HepG2 (cell line): Measurements from ENCODE around the gene FAM229A. TPM values are rescaled to one million over a fixed set of nuclear protein-coding genes. Genes with fewer than 3 reads are reported as not detected.

ENCODE experiments used
- ATAC-seq: fragments of 200-7000 bp; cut with Tn5 transposase; 3 replicates; pipeline ENCODE4 v1.9.1; 2020; ENCODE audit warnings: mild to moderate bottlenecking, moderate library complexity
- BruUV-seq: library from RNA; stranded (reverse); fragments of 400-500 nt; replicated peaks from 2 replicates; lab custom pipeline; 2021; lab: Mats Ljungman, UMichigan
- CTCF ChIA-PET: fragments of 300-600 bp; formaldehyde crosslinking; extraction: SDS; loops from one replicate; lab custom pipeline; 2021; ENCODE audit warnings: low total read pairs, inconsistent platforms, low intra/inter-chr PET ratio; lab: Yijun Ruan, JAX
- POLR2A ChIA-PET: fragments of 350-600 bp; sonication (Branson Sonifier 250); formaldehyde crosslinking; loops from one replicate; lab custom pipeline; 2020; ENCODE audit warnings: antibody characterized with exemption, inconsistent platforms; lab: Yijun Ruan, JAX
- DNase-seq: peaks from one replicate; pipeline ENCODE4 v3.0.0-alpha.2; 2015; ENCODE audit warnings: low spot score
- FAIRE-seq: peaks from 3 replicates; lab custom pipeline; 2011; peaks lifted over from hg19 to GRCh38; lab: Jason Lieb, UNC
- H2AFZ ChIP-seq: one replicate; pipeline ENCODE4 v1.6.1; 2011; ENCODE audit warnings: low read length, inconsistent platforms
- H3K27ac ChIP-seq: fragments of 300-600 bp; 3 replicates; pipeline ENCODE4 v1.8.0; 2011; ENCODE audit warnings: mixed run types, mild to moderate bottlenecking, mixed read lengths, low read length, inconsistent platforms; ENCODE audit not compliant: insufficient read depth; ENCODE audit errors: extremely low read length
- H3K27me3 ChIP-seq, 2 experiments: fragments of 200-600 bp in 1 of 2; 2 replicates in 1 of 2; 3 replicates in 1 of 2; pipeline versions ENCODE4 v1.6.0 to v1.8.0; 2011; ENCODE audit warnings: low read length in 2 of 2, mild to moderate bottlenecking in 2 of 2, moderate library complexity in 2 of 2, inconsistent platforms in 1 of 2; ENCODE audit not compliant: insufficient read depth in 2 of 2, control insufficient read depth in 1 of 2
- H3K36me3 ChIP-seq, 2 experiments: fragments of 200-600 bp in 1 of 2; replicated peaks in 1 of 2; 2 replicates in 1 of 2; 3 replicates in 1 of 2; pipeline versions ENCODE4 v1.5.1 to v1.8.0; 2011; ENCODE audit warnings: low read length in 2 of 2, inconsistent platforms in 1 of 2; ENCODE audit not compliant: insufficient read depth in 2 of 2, control insufficient read depth in 1 of 2
- H3K4me1 ChIP-seq: 2 replicates; pipeline ENCODE4 v1.5.1; 2012; ENCODE audit warnings: low read length, inconsistent platforms; ENCODE audit not compliant: insufficient read depth
- H3K4me2 ChIP-seq: 2 replicates; pipeline ENCODE4 v1.6.0; 2011; ENCODE audit warnings: low read depth, low read length, inconsistent platforms
- H3K4me3 ChIP-seq, 3 experiments: fragments of 200-600 bp in 1 of 3; sonication (generic), shearing (Covaris generic) in 1 of 3; replicated peaks in 1 of 3; 2 replicates each; pipeline ENCODE4 v1.5.1; 2011 to 2016; ENCODE audit warnings: low read length in 3 of 3, inconsistent platforms in 2 of 3, low read depth in 2 of 3, mild to moderate bottlenecking in 2 of 3, control low read depth in 1 of 3, mixed read lengths in 1 of 3; ENCODE audit not compliant: insufficient read depth in 1 of 3
- H3K79me2 ChIP-seq: one replicate; pipeline ENCODE4 v1.6.1; 2011; ENCODE audit warnings: low read length, inconsistent platforms; ENCODE audit not compliant: insufficient read depth
- H3K9ac ChIP-seq: 2 replicates; pipeline ENCODE4 v1.6.0; 2011; ENCODE audit warnings: mild to moderate bottlenecking, low read depth, low read length, inconsistent platforms; ENCODE audit not compliant: insufficient read depth
- H3K9me3 ChIP-seq: 2 replicates; pipeline ENCODE4 v1.5.1; 2012; ENCODE audit warnings: mild to moderate bottlenecking, low read length
- H4K20me1 ChIP-seq: 2 replicates; pipeline ENCODE4 v1.6.0; 2011; ENCODE audit warnings: inconsistent platforms, mild to moderate bottlenecking, low read length, moderate library complexity; ENCODE audit not compliant: insufficient read depth
- ESRRA ChIP-seq: sonication (generic); formaldehyde crosslinking; IDR thresholded peaks from 2 replicates; pipeline ENCODE4 v1.5.1; 2020; ENCODE audit warnings: mild to moderate bottlenecking, low read depth, missing genetic modification reagents
- FOXC1 ChIP-seq: sonication (generic); formaldehyde crosslinking; IDR thresholded peaks from 2 replicates; pipeline ENCODE4 v1.8.0; 2022; ENCODE audit warnings: mild to moderate bottlenecking, missing genetic modification reagents, borderline replicate concordance
- FOXK1 ChIP-seq: sonication (generic); formaldehyde crosslinking; IDR thresholded peaks from 2 replicates; pipeline ENCODE4 v1.4.0; 2020; ENCODE audit warnings: low read depth, missing genetic modification reagents, borderline replicate concordance
- HOXA3 ChIP-seq: sonication (generic); formaldehyde crosslinking; IDR thresholded peaks from 2 replicates; pipeline ENCODE4 v1.5.0; 2020; ENCODE audit warnings: missing genetic modification reagents
- ZNF501 ChIP-seq: sonication (generic); formaldehyde crosslinking; IDR thresholded peaks from 2 replicates; pipeline ENCODE4 v1.5.1; 2020; ENCODE audit warnings: mild to moderate bottlenecking, moderate library complexity, missing genetic modification reagents
- ZNF713 ChIP-seq: sonication (generic); formaldehyde crosslinking; IDR thresholded peaks from 2 replicates; pipeline ENCODE4 v1.4.0; 2020; ENCODE audit warnings: mild to moderate bottlenecking, missing genetic modification reagents
- ZSCAN21 ChIP-seq: sonication (generic); formaldehyde crosslinking; IDR thresholded peaks from 2 replicates; pipeline ENCODE4 v1.8.0; 2022; ENCODE audit warnings: mild to moderate bottlenecking, missing genetic modification reagents, moderate library complexity, borderline replicate concordance
- WGBS: methylation state at CpG from one replicate; pipeline ENCODE4 v1.1.6; 2017; ENCODE audit warnings: low lambda C conversion rate; 5-methylcytosine and 5-hydroxymethylcytosine counted together
- in situ Hi-C: cut with HindIII; loops from 2 replicates; pipeline ENCODE4 v1.10.0; 2017; ENCODE audit warnings: low pct_unique_long_range_greater_than_20kb; ENCODE audit not compliant: extremely low pct_ligation_motif_present
- intact Hi-C: fragments of 100-400 bp; cut with micrococcal nuclease; formaldehyde crosslinking; loops from one replicate; pipeline ENCODE4 v1.10.0; 2022; ENCODE audit not compliant: unreplicated experiment
- polyA plus RNA-seq, 8 experiments: library from polyadenylated mRNA; depleted of rRNA in 3 of 8; stranded (reverse) in 7 of 8; unstranded in 1 of 8; fragments of >200 nt; fragmentation: Illumina TruSeq in 4 of 8; extraction: Trizol in 4 of 8; gene quantifications; 2 replicates each; pipeline versions ENCODE4 v1.2.1 to v1.2.3, GENCODE V29; 2011 to 2016; ENCODE audit warnings: low read depth in 4 of 8, missing spikeins in 1 of 8, mixed read lengths in 1 of 8; ENCODE audit not compliant: insufficient read depth in 1 of 8
- total RNA-seq, 5 experiments: library from RNA; depleted of rRNA; stranded (reverse); fragments of >200 nt; fragmentation: Illumina TruSeq; extraction: Trizol; gene quantifications; 2 replicates each; pipeline ENCODE4 v1.2.3, GENCODE V29; 2016; ENCODE audit warnings: low read depth in 1 of 5
- TF ChIP-seq, protein P1 (sequence below): sonication (generic); formaldehyde crosslinking; IDR thresholded peaks from 2 replicates; pipeline ENCODE4 v1.4.0; 2020; ENCODE audit warnings: mild to moderate bottlenecking, missing genetic modification reagents
- TF ChIP-seq, protein P2 (sequence below): sonication (generic); formaldehyde crosslinking; IDR thresholded peaks from 2 replicates; pipeline ENCODE4 v1.4.0; 2020; ENCODE audit warnings: missing genetic modification reagents
- TF ChIP-seq, protein P3 (sequence below): sonication (generic); formaldehyde crosslinking; IDR thresholded peaks from 2 replicates; pipeline ENCODE4 v1.4.0; 2020; ENCODE audit warnings: mild to moderate bottlenecking, missing genetic modification reagents
- TF ChIP-seq, protein P4 (sequence below): IDR thresholded peaks from 2 replicates; pipeline ENCODE4 v1.6.1; 2012; ENCODE audit warnings: inconsistent platforms
- TF ChIP-seq, protein P5 (sequence below): sonication (generic); formaldehyde crosslinking; IDR thresholded peaks from 2 replicates; pipeline ENCODE4 v1.4.0; 2020; ENCODE audit warnings: mild to moderate bottlenecking, missing genetic modification reagents

The FAM229A gene
- total and polyA plus RNA-seq, 2 of the 13 experiments (the other 11 are each of a cell fraction or from before 2014, with no cell fraction given), result 3.2 to 17.6 TPM

DNA sequence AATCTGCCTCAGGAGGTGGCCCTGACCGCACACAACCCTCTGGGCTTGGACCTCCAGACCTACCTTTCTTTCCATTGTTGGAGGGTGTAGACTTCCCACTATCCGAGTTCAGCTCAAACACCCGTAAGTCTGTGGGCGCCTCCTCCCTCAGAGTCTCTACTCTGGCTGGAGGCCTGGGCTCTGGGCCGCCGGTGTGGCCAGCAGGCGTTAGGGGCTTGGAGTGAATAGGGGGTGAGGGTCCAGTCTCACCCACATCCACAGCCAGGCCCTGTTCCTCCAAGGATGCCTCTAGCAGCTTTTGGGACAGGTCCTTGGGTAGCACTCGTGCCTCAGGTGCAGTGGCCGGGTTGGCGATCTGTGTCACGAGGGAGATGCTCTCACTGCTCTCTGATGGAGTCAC lies 13.9 kb upstream of the FAM229A start:
- no peak for DNase-seq
- no peak overlapping the region for H3K4me3 ChIP-seq
- H3K9me3 ChIP-seq, result no peaks in the 10 kb centered on the region
- WGBS, result 95% methylated on average over 8 of the region's 11 CpGs
- in situ Hi-C loops, result no loop called here
- H3K27ac ChIP-seq, result no peak overlapping the region
- peaks cover 49 to 92% of the 10 kb centered on the region in 2 experiments for H3K36me3 ChIP-seq
- ATAC-seq, result no peak
- no TSS peak for BruUV-seq
- H3K79me2 ChIP-seq, result no peaks in the 10 kb centered on the region
- H3K4me1 ChIP-seq, result no peaks in the 10 kb centered on the region
- no peaks in the 10 kb centered on the region for H3K27me3 ChIP-seq
- H3K4me2 ChIP-seq, result no peak overlapping the region
- no peaks in the 10 kb centered on the region for H4K20me1 ChIP-seq
- H3K9ac ChIP-seq, result no peak overlapping the region
- POLR2A ChIA-PET, result interaction anchor here (0.6 to 1.5 kb wide), 2 partner anchors 25 to 83 kb away, joined by 3 to 5 read pairs; no protein-coding TSS in a partner anchor
- intact Hi-C loops, result no loop called here
- no peak for FAIRE-seq
- CTCF ChIA-PET, result no interaction called here
- H2AFZ ChIP-seq, result no peak overlapping the region
- TF ChIP-seq FOXK1 (CRISPR knock-in tag) (no peak), ESRRA (CRISPR knock-in tag) (no peak), ZNF501 (no peak), FOXC1 (CRISPR knock-in tag) (no peak), ZNF713 (CRISPR knock-in tag) (no peak), ZSCAN21 (CRISPR knock-in tag) (no peak), HOXA3 (CRISPR knock-in tag) (no peak)
- TF ChIP-seq, protein P1, sequence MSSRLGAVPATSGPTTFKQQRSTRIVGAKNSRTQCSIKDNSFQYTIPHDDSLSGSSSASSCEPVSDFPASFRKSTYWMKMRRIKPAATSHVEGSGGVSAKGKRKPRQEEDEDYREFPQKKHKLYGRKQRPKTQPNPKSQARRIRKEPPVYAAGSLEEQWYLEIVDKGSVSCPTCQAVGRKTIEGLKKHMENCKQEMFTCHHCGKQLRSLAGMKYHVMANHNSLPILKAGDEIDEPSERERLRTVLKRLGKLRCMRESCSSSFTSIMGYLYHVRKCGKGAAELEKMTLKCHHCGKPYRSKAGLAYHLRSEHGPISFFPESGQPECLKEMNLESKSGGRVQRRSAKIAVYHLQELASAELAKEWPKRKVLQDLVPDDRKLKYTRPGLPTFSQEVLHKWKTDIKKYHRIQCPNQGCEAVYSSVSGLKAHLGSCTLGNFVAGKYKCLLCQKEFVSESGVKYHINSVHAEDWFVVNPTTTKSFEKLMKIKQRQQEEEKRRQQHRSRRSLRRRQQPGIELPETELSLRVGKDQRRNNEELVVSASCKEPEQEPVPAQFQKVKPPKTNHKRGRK (CRISPR knock-in tag), result no peak
- TF ChIP-seq, protein P2, sequence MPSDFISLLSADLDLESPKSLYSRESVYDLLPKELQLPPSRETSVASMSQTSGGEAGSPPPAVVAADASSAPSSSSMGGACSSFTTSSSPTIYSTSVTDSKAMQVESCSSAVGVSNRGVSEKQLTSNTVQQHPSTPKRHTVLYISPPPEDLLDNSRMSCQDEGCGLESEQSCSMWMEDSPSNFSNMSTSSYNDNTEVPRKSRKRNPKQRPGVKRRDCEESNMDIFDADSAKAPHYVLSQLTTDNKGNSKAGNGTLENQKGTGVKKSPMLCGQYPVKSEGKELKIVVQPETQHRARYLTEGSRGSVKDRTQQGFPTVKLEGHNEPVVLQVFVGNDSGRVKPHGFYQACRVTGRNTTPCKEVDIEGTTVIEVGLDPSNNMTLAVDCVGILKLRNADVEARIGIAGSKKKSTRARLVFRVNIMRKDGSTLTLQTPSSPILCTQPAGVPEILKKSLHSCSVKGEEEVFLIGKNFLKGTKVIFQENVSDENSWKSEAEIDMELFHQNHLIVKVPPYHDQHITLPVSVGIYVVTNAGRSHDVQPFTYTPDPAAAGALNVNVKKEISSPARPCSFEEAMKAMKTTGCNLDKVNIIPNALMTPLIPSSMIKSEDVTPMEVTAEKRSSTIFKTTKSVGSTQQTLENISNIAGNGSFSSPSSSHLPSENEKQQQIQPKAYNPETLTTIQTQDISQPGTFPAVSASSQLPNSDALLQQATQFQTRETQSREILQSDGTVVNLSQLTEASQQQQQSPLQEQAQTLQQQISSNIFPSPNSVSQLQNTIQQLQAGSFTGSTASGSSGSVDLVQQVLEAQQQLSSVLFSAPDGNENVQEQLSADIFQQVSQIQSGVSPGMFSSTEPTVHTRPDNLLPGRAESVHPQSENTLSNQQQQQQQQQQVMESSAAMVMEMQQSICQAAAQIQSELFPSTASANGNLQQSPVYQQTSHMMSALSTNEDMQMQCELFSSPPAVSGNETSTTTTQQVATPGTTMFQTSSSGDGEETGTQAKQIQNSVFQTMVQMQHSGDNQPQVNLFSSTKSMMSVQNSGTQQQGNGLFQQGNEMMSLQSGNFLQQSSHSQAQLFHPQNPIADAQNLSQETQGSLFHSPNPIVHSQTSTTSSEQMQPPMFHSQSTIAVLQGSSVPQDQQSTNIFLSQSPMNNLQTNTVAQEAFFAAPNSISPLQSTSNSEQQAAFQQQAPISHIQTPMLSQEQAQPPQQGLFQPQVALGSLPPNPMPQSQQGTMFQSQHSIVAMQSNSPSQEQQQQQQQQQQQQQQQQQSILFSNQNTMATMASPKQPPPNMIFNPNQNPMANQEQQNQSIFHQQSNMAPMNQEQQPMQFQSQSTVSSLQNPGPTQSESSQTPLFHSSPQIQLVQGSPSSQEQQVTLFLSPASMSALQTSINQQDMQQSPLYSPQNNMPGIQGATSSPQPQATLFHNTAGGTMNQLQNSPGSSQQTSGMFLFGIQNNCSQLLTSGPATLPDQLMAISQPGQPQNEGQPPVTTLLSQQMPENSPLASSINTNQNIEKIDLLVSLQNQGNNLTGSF, result no peak
- TF ChIP-seq, protein P3, sequence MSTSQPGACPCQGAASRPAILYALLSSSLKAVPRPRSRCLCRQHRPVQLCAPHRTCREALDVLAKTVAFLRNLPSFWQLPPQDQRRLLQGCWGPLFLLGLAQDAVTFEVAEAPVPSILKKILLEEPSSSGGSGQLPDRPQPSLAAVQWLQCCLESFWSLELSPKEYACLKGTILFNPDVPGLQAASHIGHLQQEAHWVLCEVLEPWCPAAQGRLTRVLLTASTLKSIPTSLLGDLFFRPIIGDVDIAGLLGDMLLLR, result no peak
- TF ChIP-seq, protein P4, sequence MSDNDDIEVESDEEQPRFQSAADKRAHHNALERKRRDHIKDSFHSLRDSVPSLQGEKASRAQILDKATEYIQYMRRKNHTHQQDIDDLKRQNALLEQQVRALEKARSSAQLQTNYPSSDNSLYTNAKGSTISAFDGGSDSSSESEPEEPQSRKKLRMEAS, result no peak
- TF ChIP-seq, protein P5, sequence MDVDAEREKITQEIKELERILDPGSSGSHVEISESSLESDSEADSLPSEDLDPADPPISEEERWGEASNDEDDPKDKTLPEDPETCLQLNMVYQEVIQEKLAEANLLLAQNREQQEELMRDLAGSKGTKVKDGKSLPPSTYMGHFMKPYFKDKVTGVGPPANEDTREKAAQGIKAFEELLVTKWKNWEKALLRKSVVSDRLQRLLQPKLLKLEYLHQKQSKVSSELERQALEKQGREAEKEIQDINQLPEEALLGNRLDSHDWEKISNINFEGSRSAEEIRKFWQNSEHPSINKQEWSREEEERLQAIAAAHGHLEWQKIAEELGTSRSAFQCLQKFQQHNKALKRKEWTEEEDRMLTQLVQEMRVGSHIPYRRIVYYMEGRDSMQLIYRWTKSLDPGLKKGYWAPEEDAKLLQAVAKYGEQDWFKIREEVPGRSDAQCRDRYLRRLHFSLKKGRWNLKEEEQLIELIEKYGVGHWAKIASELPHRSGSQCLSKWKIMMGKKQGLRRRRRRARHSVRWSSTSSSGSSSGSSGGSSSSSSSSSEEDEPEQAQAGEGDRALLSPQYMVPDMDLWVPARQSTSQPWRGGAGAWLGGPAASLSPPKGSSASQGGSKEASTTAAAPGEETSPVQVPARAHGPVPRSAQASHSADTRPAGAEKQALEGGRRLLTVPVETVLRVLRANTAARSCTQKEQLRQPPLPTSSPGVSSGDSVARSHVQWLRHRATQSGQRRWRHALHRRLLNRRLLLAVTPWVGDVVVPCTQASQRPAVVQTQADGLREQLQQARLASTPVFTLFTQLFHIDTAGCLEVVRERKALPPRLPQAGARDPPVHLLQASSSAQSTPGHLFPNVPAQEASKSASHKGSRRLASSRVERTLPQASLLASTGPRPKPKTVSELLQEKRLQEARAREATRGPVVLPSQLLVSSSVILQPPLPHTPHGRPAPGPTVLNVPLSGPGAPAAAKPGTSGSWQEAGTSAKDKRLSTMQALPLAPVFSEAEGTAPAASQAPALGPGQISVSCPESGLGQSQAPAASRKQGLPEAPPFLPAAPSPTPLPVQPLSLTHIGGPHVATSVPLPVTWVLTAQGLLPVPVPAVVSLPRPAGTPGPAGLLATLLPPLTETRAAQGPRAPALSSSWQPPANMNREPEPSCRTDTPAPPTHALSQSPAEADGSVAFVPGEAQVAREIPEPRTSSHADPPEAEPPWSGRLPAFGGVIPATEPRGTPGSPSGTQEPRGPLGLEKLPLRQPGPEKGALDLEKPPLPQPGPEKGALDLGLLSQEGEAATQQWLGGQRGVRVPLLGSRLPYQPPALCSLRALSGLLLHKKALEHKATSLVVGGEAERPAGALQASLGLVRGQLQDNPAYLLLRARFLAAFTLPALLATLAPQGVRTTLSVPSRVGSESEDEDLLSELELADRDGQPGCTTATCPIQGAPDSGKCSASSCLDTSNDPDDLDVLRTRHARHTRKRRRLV, result no peak
